Endothelial cell of umbilical vein (primary cell): ENCODE measurements around the gene PROCR. TPM values are rescaled to one million over a fixed set of nuclear protein-coding genes. Genes with fewer than 3 reads are reported as not detected.

Experiments used
- BruUV-seq: library from RNA; stranded (reverse); fragments of 400-500 nt; replicated peaks from 2 replicates; lab custom pipeline; 2021; lab: Mats Ljungman, UMichigan
- CTCF ChIA-PET: fragments of 300-600, 350-600 bp; sonication (Branson Sonifier 250); formaldehyde crosslinking; loops from one replicate; lab custom pipeline; 2021; ENCODE audit warnings: antibody characterized with exemption, inconsistent platforms; lab: Charles Lee
- POLR2A ChIA-PET: fragments of 300-600, 350-600 bp; sonication (Branson Sonifier 250); formaldehyde crosslinking; loops from one replicate; lab custom pipeline; 2021; ENCODE audit warnings: antibody characterized with exemption, inconsistent platforms; lab: Charles Lee
- DNase-seq: peaks from one replicate; pipeline ENCODE4 v3.0.0-alpha.2; 2011; ENCODE audit warnings: low read depth, low spot score
- FAIRE-seq: peaks from 2 replicates; lab custom pipeline; 2011; peaks lifted over from hg19 to GRCh38; lab: Jason Lieb, UNC
- H2AFZ ChIP-seq: 2 replicates; pipeline ENCODE4 v1.6.0; 2012; ENCODE audit warnings: low read depth, low read length, control low read depth, inconsistent platforms
- H3K27ac ChIP-seq: 2 replicates; pipeline ENCODE4 v1.5.1; 2011; ENCODE audit warnings: low read depth, mild to moderate bottlenecking, control low read depth, low read length, moderate library complexity; ENCODE audit not compliant: insufficient read depth
- H3K27me3 ChIP-seq, 2 experiments: 2 replicates each; pipeline versions ENCODE4 v1.6.0 to v1.6.1; 2011; ENCODE audit warnings: low read length in 2 of 2, mixed read lengths in 1 of 2; ENCODE audit not compliant: control insufficient read depth in 2 of 2, insufficient read depth in 2 of 2
- H3K36me3 ChIP-seq, 2 experiments: 2 replicates in 1 of 2; 3 replicates in 1 of 2; pipeline ENCODE4 v1.5.1; 2011; ENCODE audit warnings: low read length in 2 of 2, mild to moderate bottlenecking in 1 of 2, moderate library complexity in 1 of 2; ENCODE audit not compliant: control insufficient read depth in 2 of 2, insufficient read depth in 2 of 2; ENCODE audit errors: extremely low read depth in 1 of 2
- H3K4me1 ChIP-seq: 3 replicates; pipeline ENCODE4 v1.5.1; 2011; ENCODE audit warnings: mild to moderate bottlenecking, low read length; ENCODE audit not compliant: control insufficient read depth, insufficient read depth; ENCODE audit errors: extremely low read depth
- H3K4me2 ChIP-seq: 2 replicates; pipeline ENCODE4 v1.6.1; 2011; ENCODE audit warnings: low read length, control low read depth, mixed read lengths; ENCODE audit not compliant: insufficient read depth
- H3K4me3 ChIP-seq, 3 experiments: fragments of 200-600 bp in 1 of 3; sonication (generic), shearing (Covaris generic) in 1 of 3; replicated peaks in 1 of 3; 2 replicates each; pipeline ENCODE4 v1.5.1; 2011 to 2016; ENCODE audit warnings: control low read depth in 3 of 3, low read length in 3 of 3, mild to moderate bottlenecking in 2 of 3, inconsistent platforms in 1 of 3, low read depth in 1 of 3, moderate library complexity in 1 of 3; ENCODE audit not compliant: insufficient read depth in 1 of 3
- H3K79me2 ChIP-seq: 2 replicates; pipeline ENCODE4 v1.6.0; 2012; ENCODE audit warnings: low read length, inconsistent platforms; ENCODE audit not compliant: control insufficient read depth, insufficient read depth
- H3K9ac ChIP-seq: replicated peaks from 2 replicates; pipeline ENCODE3; 2011; ENCODE audit warnings: low read length, control low read depth; ENCODE audit not compliant: insufficient read depth; ENCODE audit errors: extremely low read depth
- H3K9me1 ChIP-seq: replicated peaks from 3 replicates; pipeline ENCODE4 v1.6.0; 2011; ENCODE audit warnings: mild to moderate bottlenecking, low read length; ENCODE audit not compliant: control insufficient read depth, insufficient read depth; ENCODE audit errors: extremely low read depth
- H3K9me3 ChIP-seq: replicated peaks from 2 replicates; pipeline ENCODE4 v1.5.1; 2012; ENCODE audit warnings: low read length, inconsistent platforms; ENCODE audit not compliant: control insufficient read depth, insufficient read depth
- H4K20me1 ChIP-seq: replicated peaks from 2 replicates; pipeline ENCODE3; 2011; ENCODE audit warnings: mild to moderate bottlenecking, low read length; ENCODE audit not compliant: control insufficient read depth, insufficient read depth; ENCODE audit errors: extremely low read depth
- CTCF ChIP-seq, 2 donors: IDR thresholded peaks; 1 replicate in 1 of 2; 2 replicates in 1 of 2; pipeline ENCODE4 v1.5.1; 2011; ENCODE audit warnings: low read length in 2 of 2, mild to moderate bottlenecking in 2 of 2, moderate library complexity in 2 of 2, control low read depth in 1 of 2, inconsistent platforms in 1 of 2, low read depth in 1 of 2; ENCODE audit not compliant: insufficient read depth in 1 of 2; ENCODE audit errors: extremely low read depth in 1 of 2
- EZH2 ChIP-seq: IDR thresholded peaks from 2 replicates; pipeline ENCODE4 v1.6.1; 2012; ENCODE audit warnings: borderline replicate concordance, low read depth, mild to moderate bottlenecking, moderate library complexity, low read length, inconsistent platforms; ENCODE audit not compliant: severe bottlenecking
- FOS ChIP-seq: IDR thresholded peaks from 2 replicates; pipeline ENCODE4 v1.6.1; 2011; ENCODE audit warnings: mild to moderate bottlenecking, low read length, moderate library complexity, borderline replicate concordance; ENCODE audit not compliant: insufficient read depth
- GATA2 ChIP-seq: IDR thresholded peaks from 2 replicates; pipeline ENCODE4 v1.7.0; 2011; ENCODE audit warnings: low read depth, mild to moderate bottlenecking, moderate library complexity, mixed read lengths, low read length; ENCODE audit not compliant: insufficient read length, insufficient read depth
- JUN ChIP-seq: IDR thresholded peaks from 2 replicates; pipeline ENCODE4 v1.6.1; 2011; ENCODE audit warnings: borderline replicate concordance, low read depth; ENCODE audit not compliant: insufficient read length, insufficient read depth
- MAX ChIP-seq: IDR thresholded peaks from 2 replicates; pipeline ENCODE4 v1.6.1; 2011; ENCODE audit not compliant: insufficient read depth, insufficient read length
- MYC ChIP-seq: IDR thresholded peaks from one replicate; pipeline ENCODE4 v1.6.1; 2011; ENCODE audit warnings: mild to moderate bottlenecking, low read depth, low read length
- POLR2A ChIP-seq: IDR thresholded peaks from 2 replicates; pipeline ENCODE4 v1.6.1; 2012; ENCODE audit warnings: low read depth, mild to moderate bottlenecking, control low read depth, low read length
- POLR2AphosphoS5 ChIP-seq: IDR thresholded peaks from 2 replicates; pipeline ENCODE4 v1.6.1; 2012; ENCODE audit warnings: low read depth, mild to moderate bottlenecking, control low read depth, low read length, moderate library complexity; ENCODE audit not compliant: insufficient read depth
- dilution Hi-C: fragments of 300-500 bp; cut with MboI; formaldehyde crosslinking; loops from one replicate; pipeline ENCODE4 v1.15.0; 2019; ENCODE audit warnings: low sequenced_read_pairs; ENCODE audit not compliant: extremely low pct_ligation_motif_present
- intact Hi-C: fragments of 100-400 bp; cut with micrococcal nuclease; formaldehyde crosslinking; loops from one replicate; pipeline ENCODE4 v1.10.0; 2022
- polyA plus RNA-seq, 4 experiments: library from polyadenylated mRNA; depleted of rRNA in 3 of 4; stranded (reverse) in 3 of 4; unstranded in 1 of 4; fragments of >200 nt; gene quantifications; 2 replicates each; pipeline versions ENCODE4 v1.2.1 to v1.2.3, GENCODE V29; 2011 to 2012; ENCODE audit warnings: missing spikeins in 1 of 4
- total RNA-seq: library from RNA; stranded (reverse); gene quantifications from 2 replicates; pipeline ENCODE4 v1.2.3, GENCODE V29; 2021

The PROCR gene
- total and polyA plus RNA-seq, 2 donors (not counting 3 experiments of a cell fraction or from before 2014, with no cell fraction given) = 251 to 376 TPM

- CTCF ChIA-PET = no interaction called here
- Histone ChIP-seq H3K4me3 (no peak overlapping the region), H3K9me1 (no peaks in the 10 kb centered on the region), H3K36me3 (no peaks in the 10 kb centered on the region), H3K79me2 (no peaks in the 10 kb centered on the region), H3K27ac (no peak overlapping the region), H3K9me3 (no peaks in the 10 kb centered on the region), H3K27me3 (no peaks in the 10 kb centered on the region), H3K4me2 (no peak overlapping the region), H3K4me1 (no peaks in the 10 kb centered on the region), H4K20me1 (no peaks in the 10 kb centered on the region), H3K9ac (no peak overlapping the region), H2AFZ (no peak overlapping the region)
- TF ChIP-seq MAX (no peak), POLR2AphosphoS5 (no peak), CTCF (IDR thresholded peaks at IDR 0.05; ENCODE audit: extremely low read depth in 1 of 2, insufficient read depth in 1 of 2, low read depth in 1 of 2, low read length in 2 of 2) (no peak), GATA2 (no peak), JUN (no peak), MYC (no peak), FOS (no peak), EZH2 (no peak), POLR2A (no peak)
- dilution Hi-C loops = no loop called here
- DNase-seq (no peak), FAIRE-seq (no peak)
- POLR2A ChIA-PET = no interaction called here
- intact Hi-C loops = no loop called here
- BruUV-seq = no TSS peak
Measured at GRCh38 chr20:35155936-35156335, 15.9 kb upstream of the PROCR start.
